Heart left ventricle (tissue), 16 donors: ENCODE data around the gene ZC3HAV1. TPM values are rescaled to one million over a fixed set of nuclear protein-coding genes. Genes with fewer than 3 reads are reported as not detected.

ENCODE experiments used
- ATAC-seq, 4 donors: fragments of 200-7000 bp; cut with Tn5 transposase; one replicate each; pipeline ENCODE4 v1.9.1; 2020 to 2022; ENCODE audit warnings: moderate library complexity in 4 of 4, mild to moderate bottlenecking in 3 of 4, moderate number of reproducible peaks in 1 of 4
- DNase-seq, 5 donors: peaks; one replicate each; pipeline ENCODE4 v3.0.0-alpha.2; 2020
- H3K27ac ChIP-seq, 12 donors: fragments of 200-600 bp; sonication (generic) in 4 of 12; one replicate each; pipeline versions ENCODE4 v1.5.0 to v1.8.0; 2016 to 2022; ENCODE audit warnings: mild to moderate bottlenecking in 2 of 12
- H3K27me3 ChIP-seq, 9 donors: fragments of 200-600 bp; sonication (generic) in 2 of 9; one replicate each; pipeline versions ENCODE4 v1.5.1 to v1.8.0; 2016 to 2022; ENCODE audit warnings: mild to moderate bottlenecking in 3 of 9
- H3K36me3 ChIP-seq, 9 donors: fragments of 200-600 bp; sonication (generic) in 2 of 9; one replicate each; pipeline versions ENCODE4 v1.5.0 to v1.8.0; 2018 to 2022; ENCODE audit warnings: mild to moderate bottlenecking in 2 of 9
- H3K4me1 ChIP-seq, 12 donors: fragments of 200-600 bp; sonication (generic) in 4 of 12; one replicate each; pipeline versions ENCODE4 v1.5.0 to v1.8.0; 2016 to 2022; ENCODE audit warnings: mild to moderate bottlenecking in 3 of 12
- H3K4me3 ChIP-seq, 12 donors: fragments of 200-600 bp; sonication (generic) in 4 of 12; one replicate each; pipeline versions ENCODE4 v1.5.0 to v1.8.0; 2017 to 2022; ENCODE audit warnings: mild to moderate bottlenecking in 9 of 12, moderate library complexity in 4 of 12
- H3K9me3 ChIP-seq, 12 donors: fragments of 200-600 bp; sonication (generic) in 4 of 12; one replicate each; pipeline versions ENCODE4 v1.5.0 to v1.8.0; 2016 to 2022; ENCODE audit warnings: mild to moderate bottlenecking in 1 of 12
- POLR2A ChIP-seq, 2 donors: fragments of 450-650 bp; IDR thresholded peaks; one replicate each; pipeline ENCODE4 v1.6.1; 2017; ENCODE audit warnings: antibody characterized with exemption in 2 of 2, mild to moderate bottlenecking in 2 of 2, moderate library complexity in 2 of 2
- WGBS, 4 donors: extraction: QIAGEN DNeasy Blood & Tissue Kit in 2 of 4; methylation state at CpG; one replicate each; pipeline versions ENCODE4 v1.1.5 to v1.1.7; 2013 to 2018; 5-methylcytosine and 5-hydroxymethylcytosine counted together
- intact Hi-C, 10 donors: fragments of 100-400 bp; cut with DNase I; formaldehyde crosslinking; loops; one replicate each; pipeline versions ENCODE4 v1.11.1 to v1.14.2; 2022
- polyA plus RNA-seq, 2 donors: library from polyadenylated mRNA; stranded (reverse); fragments of 200-250 nt; gene quantifications; one replicate each; pipeline ENCODE4 v1.2.3, GENCODE V29; 2013
- total RNA-seq, 9 donors: library from RNA; depleted of rRNA in 2 of 9; stranded (reverse); fragments of >200 nt in 2 of 9; fragmentation: NEBNext Ultra II Directional in 3 of 9; extraction: Animal tissue kit (Norgen Biotek cat#: 25700) in 3 of 9; gene quantifications; one replicate each; pipeline versions ENCODE4 v1.1.0 to v1.2.4, GENCODE V29; 2016 to 2023
- TF ChIP-seq, protein P1 (sequence below), 12 donors: fragments of 200-600 bp; sonication (generic) in 4 of 12; IDR thresholded peaks; one replicate each; pipeline versions ENCODE4 v1.5.0 to v1.8.0; 2018 to 2022; ENCODE audit warnings: antibody characterized with exemption in 12 of 12, mild to moderate bottlenecking in 5 of 12
- donor health status: ischemic (EF 13 %, LVEDD 7.1; RV severe dilation, severe dysfunction).
- donor health status: healthy with polysubstance abuse.
- donor health status: DM: no; HTN: yes; CAD: no.
- donor health status: DM: no; HTN: no; CAD: no.
- donor health status: ischemic (EF 25% LVEDD 6.9; RV normal size, moderate dysfunction).
- donor health status: ischemic (EF 25% LVEDD 5.7; RV mildly dilated, moderate dysfunction).
- donor health status: healthy.
- donor health status: DM: yes; HTN: yes; CAD: no.
- donor health status: ischemic (EF 35%, LVEDD 5.7; RV mildly dilated, moderate dysfunction).
- donor health status: nonischemic (EF 11% LVEDD 7.7; RV severe dilation, severe dysfunction).
- donor health status: DM: yes; HTN: yes; CAD: no.
- donor health status: PGD.
- donor health status: ischemic (EF 29% LVEDD 5.4; RV normal size, mild dysfunction).
- donor health status: nonischemic (EF 23%, LVEDD 6.1; RV moderate dilation, normal function).

The ZC3HAV1 gene
- total and polyA plus RNA-seq, 11 donors: 2.8 to 31.9 (median 7.1) TPM

GRCh38 chr7:139119486-139119849 lies 9.9 kb upstream of the ZC3HAV1 start:
- intact Hi-C loops: no loop called here
- no peak overlapping the region for H3K4me3 ChIP-seq
- H3K4me1 ChIP-seq: peaks cover 0 to 18% (median 0%) of the 10 kb centered on the region in 12 donors
- DNase-seq (no peak), ATAC-seq (no peak)
- no peaks in the 10 kb centered on the region for H3K9me3 ChIP-seq
- peaks cover 0 to 18% (median 0%) of the 10 kb centered on the region in 9 donors for H3K27me3 ChIP-seq
- no peaks in the 10 kb centered on the region for H3K36me3 ChIP-seq
- no peak overlapping the region for H3K27ac ChIP-seq
- WGBS, 4 donors: 88 to 91% (median 89%) methylated on average over 4 of the region's 4 CpGs
- TF ChIP-seq, protein P1, sequence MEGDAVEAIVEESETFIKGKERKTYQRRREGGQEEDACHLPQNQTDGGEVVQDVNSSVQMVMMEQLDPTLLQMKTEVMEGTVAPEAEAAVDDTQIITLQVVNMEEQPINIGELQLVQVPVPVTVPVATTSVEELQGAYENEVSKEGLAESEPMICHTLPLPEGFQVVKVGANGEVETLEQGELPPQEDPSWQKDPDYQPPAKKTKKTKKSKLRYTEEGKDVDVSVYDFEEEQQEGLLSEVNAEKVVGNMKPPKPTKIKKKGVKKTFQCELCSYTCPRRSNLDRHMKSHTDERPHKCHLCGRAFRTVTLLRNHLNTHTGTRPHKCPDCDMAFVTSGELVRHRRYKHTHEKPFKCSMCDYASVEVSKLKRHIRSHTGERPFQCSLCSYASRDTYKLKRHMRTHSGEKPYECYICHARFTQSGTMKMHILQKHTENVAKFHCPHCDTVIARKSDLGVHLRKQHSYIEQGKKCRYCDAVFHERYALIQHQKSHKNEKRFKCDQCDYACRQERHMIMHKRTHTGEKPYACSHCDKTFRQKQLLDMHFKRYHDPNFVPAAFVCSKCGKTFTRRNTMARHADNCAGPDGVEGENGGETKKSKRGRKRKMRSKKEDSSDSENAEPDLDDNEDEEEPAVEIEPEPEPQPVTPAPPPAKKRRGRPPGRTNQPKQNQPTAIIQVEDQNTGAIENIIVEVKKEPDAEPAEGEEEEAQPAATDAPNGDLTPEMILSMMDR (IDR thresholded peaks at IDR 0.05): no peak
- no peak for TF ChIP-seq POLR2A (IDR thresholded peaks at IDR 0.05)

- Histone ChIP-seq H3K36me3 (no peaks in the 10 kb centered on the region), H3K4me3 (peak overlapping the region in 1 of 12 donors; percentile 0), H3K9me3 (no peaks in the 10 kb centered on the region), H3K27me3 (peaks cover 0 to 18% (median 0%) of the 10 kb centered on the region in 9 donors), H3K27ac (peak overlapping the region in 1 of 12 donors; percentile 55), H3K4me1 (peaks cover 0 to 18% (median 0%) of the 10 kb centered on the region in 12 donors)
- no peak for TF ChIP-seq POLR2A (IDR thresholded peaks at IDR 0.05)
- TF ChIP-seq, protein P1 (IDR thresholded peaks at IDR 0.05): no peak
- no peak for DNase-seq
- intact Hi-C loops: no loop called here
- no peak for ATAC-seq
- WGBS, 4 donors: 61 to 79% (median 65%) methylated on average over 7 of the region's 7 CpGs
These were observed 9.4 kb upstream of the ZC3HAV1 start for GRCh38 chr7:139118805-139119485.

GRCh38 chr7:139118234-139118804 lies 8.8 kb upstream of the ZC3HAV1 start:
- Histone ChIP-seq H3K36me3 (no peaks in the 10 kb centered on the region), H3K27me3 (peaks cover 0 to 18% (median 0%) of the 10 kb centered on the region in 9 donors), H3K4me3 (peak overlapping the region in 1 of 12 donors; percentile 3), H3K4me1 (peaks cover 0 to 18% (median 0%) of the 10 kb centered on the region in 12 donors), H3K9me3 (no peaks in the 10 kb centered on the region), H3K27ac (peak overlapping the region in 1 of 12 donors; percentile 55)
- TF ChIP-seq, protein P1 (IDR thresholded peaks at IDR 0.05): no peak
- no peak for TF ChIP-seq POLR2A (IDR thresholded peaks at IDR 0.05)
- no peak for ATAC-seq
- 65 to 78% (median 69%) methylated on average over 8 of the region's 8 CpGs for WGBS, 4 donors
- DNase-seq: no peak
- intact Hi-C loops: no loop called here

- no peak overlapping the region for H3K27ac ChIP-seq
- H3K4me1 ChIP-seq: peaks cover 0 to 18% (median 0%) of the 10 kb centered on the region in 12 donors
- ATAC-seq: no peak
- intact Hi-C loops: no loop called here
- H3K4me3 ChIP-seq: no peak overlapping the region
- no peaks in the 10 kb centered on the region for H3K36me3 ChIP-seq
- no peaks in the 10 kb centered on the region for H3K9me3 ChIP-seq
- 85 to 92% (median 88%) methylated on average over 5 of the region's 5 CpGs for WGBS, 4 donors
- TF ChIP-seq, protein P1 (IDR thresholded peaks at IDR 0.05): no peak
- TF ChIP-seq POLR2A (IDR thresholded peaks at IDR 0.05): no peak
- DNase-seq: no peak
- H3K27me3 ChIP-seq: peaks cover 0 to 15% (median 0%) of the 10 kb centered on the region in 9 donors
These were observed 8.2 kb upstream of the ZC3HAV1 start for GRCh38 chr7:139117599-139118233.
